ENCODE measurements around the gene MAOB. TPM values are rescaled to one million over a fixed set of nuclear protein-coding genes. Genes with fewer than 3 reads are reported as not detected.

MAOB gene
- total and polyA plus RNA-seq, 2 donors (not counting 3 experiments of a cell fraction or from before 2014, with no cell fraction given), result not detected

- Histone ChIP-seq H3K9me3 (replicated peaks; ENCODE audit: control insufficient read depth, insufficient read depth, low read length) (no peaks in the 10 kb centered on the region), H3K9me1 (replicated peaks; ENCODE audit: control insufficient read depth, extremely low read depth, insufficient read depth, low read length) (no peaks in the 10 kb centered on the region), H3K36me3 (ENCODE audit: control insufficient read depth in 2 of 2, extremely low read depth in 1 of 2, insufficient read depth in 2 of 2, low read length in 2 of 2) (no peaks in the 10 kb centered on the region), H2AFZ (ENCODE audit: low read depth, low read length) (no peak overlapping the region), H3K4me3 (replicated peaks in 1 of 3; ENCODE audit: insufficient read depth in 1 of 3, low read depth in 1 of 3, low read length in 3 of 3) (no peak overlapping the region), H4K20me1 (replicated peaks; ENCODE audit: control insufficient read depth, extremely low read depth, insufficient read depth, low read length) (no peaks in the 10 kb centered on the region), H3K27me3 (ENCODE audit: control insufficient read depth in 2 of 2, insufficient read depth in 2 of 2, low read length in 2 of 2) (no peaks in the 10 kb centered on the region), H3K9ac (replicated peaks; ENCODE audit: extremely low read depth, insufficient read depth, low read length) (no peak overlapping the region), H3K27ac (ENCODE audit: insufficient read depth, low read depth, low read length) (no peak overlapping the region), H3K4me1 (ENCODE audit: control insufficient read depth, extremely low read depth, insufficient read depth, low read length) (no peaks in the 10 kb centered on the region), H3K4me2 (ENCODE audit: insufficient read depth, low read length) (no peak overlapping the region), H3K79me2 (ENCODE audit: control insufficient read depth, insufficient read depth, low read length) (no peaks in the 10 kb centered on the region)
- POLR2A ChIA-PET, result no interaction called here
- no TSS peak for BruUV-seq (replicated peaks)
- no peak for FAIRE-seq
- CTCF ChIA-PET, result interaction anchor here (0.7 to 1.6 kb wide), 2 partner anchors 21 to 27 kb away, joined by 3 read pairs; no protein-coding TSS in a partner anchor
- no peak for TF ChIP-seq JUN (IDR thresholded peaks at IDR 0.05; ENCODE audit: borderline replicate concordance, insufficient read depth, insufficient read length, low read depth)
- intact Hi-C loops (cut with micrococcal nuclease) (no loop called here), dilution Hi-C loops (cut with MboI; ENCODE audit: extremely low pct_ligation_motif_present, low sequenced_read_pairs) (no loop called here)
- no peak for DNase-seq (ENCODE audit: low read depth, low spot score)
Measured at GRCh38 chrX:43808231-43808630, 74.0 kb downstream of the MAOB start.

DNA sequence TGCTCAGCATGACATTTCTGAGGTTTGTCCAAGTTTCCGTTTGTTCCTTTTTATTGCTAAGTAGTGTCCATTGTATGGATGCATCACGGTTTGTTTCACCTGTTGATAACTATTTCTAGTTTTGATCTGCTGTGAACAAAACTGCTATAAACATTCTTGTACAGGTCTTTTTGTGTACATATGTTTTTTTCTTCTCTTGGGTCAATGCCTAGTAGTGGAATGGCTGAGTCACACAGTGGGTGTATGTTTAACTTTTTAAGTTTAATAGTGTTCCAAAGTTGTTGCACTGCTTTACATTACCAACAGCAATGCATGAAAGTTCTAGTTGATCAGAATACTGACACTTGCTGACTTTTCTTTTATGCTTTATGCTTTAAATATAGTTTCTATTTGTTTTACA, 76.7 kb downstream of the MAOB start:
- DNase-seq (ENCODE audit: low read depth, low spot score) (no peak), FAIRE-seq (no peak)
- Histone ChIP-seq H3K27ac (ENCODE audit: insufficient read depth, low read depth, low read length) (no peak overlapping the region), H3K4me3 (replicated peaks in 1 of 3; ENCODE audit: insufficient read depth in 1 of 3, low read depth in 1 of 3, low read length in 3 of 3) (no peak overlapping the region), H3K4me2 (ENCODE audit: insufficient read depth, low read length) (no peak overlapping the region), H3K36me3 (ENCODE audit: control insufficient read depth in 2 of 2, extremely low read depth in 1 of 2, insufficient read depth in 2 of 2, low read length in 2 of 2) (no peaks in the 10 kb centered on the region), H3K4me1 (ENCODE audit: control insufficient read depth, extremely low read depth, insufficient read depth, low read length) (no peaks in the 10 kb centered on the region), H3K79me2 (ENCODE audit: control insufficient read depth, insufficient read depth, low read length) (no peaks in the 10 kb centered on the region), H3K27me3 (ENCODE audit: control insufficient read depth in 2 of 2, insufficient read depth in 2 of 2, low read length in 2 of 2) (no peaks in the 10 kb centered on the region), H3K9me1 (replicated peaks; ENCODE audit: control insufficient read depth, extremely low read depth, insufficient read depth, low read length) (no peaks in the 10 kb centered on the region), H3K9ac (replicated peaks; ENCODE audit: extremely low read depth, insufficient read depth, low read length) (no peak overlapping the region), H3K9me3 (replicated peaks; ENCODE audit: control insufficient read depth, insufficient read depth, low read length) (no peaks in the 10 kb centered on the region), H4K20me1 (replicated peaks; ENCODE audit: control insufficient read depth, extremely low read depth, insufficient read depth, low read length) (no peaks in the 10 kb centered on the region), H2AFZ (ENCODE audit: low read depth, low read length) (no peak overlapping the region)
- TF ChIP-seq POLR2A (IDR thresholded peaks at IDR 0.05; ENCODE audit: low read depth, low read length) (no peak), MYC (IDR thresholded peaks at IDR 0.05; ENCODE audit: low read depth, low read length) (no peak)
- TF ChIP-seq, protein P1, sequence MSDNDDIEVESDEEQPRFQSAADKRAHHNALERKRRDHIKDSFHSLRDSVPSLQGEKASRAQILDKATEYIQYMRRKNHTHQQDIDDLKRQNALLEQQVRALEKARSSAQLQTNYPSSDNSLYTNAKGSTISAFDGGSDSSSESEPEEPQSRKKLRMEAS (IDR thresholded peaks at IDR 0.05; ENCODE audit: insufficient read depth, insufficient read length), result no peak
- CTCF ChIA-PET, result no interaction called here
- intact Hi-C loops (cut with micrococcal nuclease), result no loop called here
- POLR2A ChIA-PET, result no interaction called here
- BruUV-seq (replicated peaks), result no TSS peak
- dilution Hi-C loops (cut with MboI; ENCODE audit: extremely low pct_ligation_motif_present, low sequenced_read_pairs), result no loop called here

All from endothelial cell of umbilical vein (primary cell).